Tibial artery (tissue), 4 donors: Measurements from ENCODE around the gene UNCX.
"Not testable (repeated sequence)": the region's sequence is repeated elsewhere in the genome, so short reads cannot be mapped to it uniquely, and the experiment has no call there.

ENCODE experiments used
- DNase-seq, 2 donors: peaks; one replicate each; pipeline ENCODE4 v3.0.0-alpha.2; 2019
- H3K27ac ChIP-seq, 2 donors: fragments of 200-600 bp; sonication (generic) in 1 of 2; 1 replicate in 1 of 2; 2 replicates in 1 of 2; pipeline ENCODE4 v1.5.1; 2018 to 2019; ENCODE audit warnings: mild to moderate bottlenecking in 1 of 2
- H3K27me3 ChIP-seq, 2 donors: fragments of 200-600 bp; sonication (generic) in 1 of 2; one replicate each; pipeline versions ENCODE4 v1.5.1 to v1.6.0; 2016 to 2019
- H3K36me3 ChIP-seq, 3 donors: fragments of 200-600 bp; sonication (generic) in 2 of 3; one replicate each; pipeline ENCODE4 v1.5.1; 2016 to 2019; ENCODE audit warnings: mild to moderate bottlenecking in 2 of 3
- H3K4me1 ChIP-seq, 4 donors: fragments of 200-600 bp; sonication (generic) in 2 of 4; 1 replicate in 3 of 4; 2 replicates in 1 of 4; pipeline ENCODE4 v1.5.1; 2016 to 2019
- H3K4me3 ChIP-seq, 2 donors: fragments of 200-600 bp; sonication (generic) in 1 of 2; 1 replicate in 1 of 2; 2 replicates in 1 of 2; pipeline ENCODE4 v1.5.1; 2018 to 2019; ENCODE audit warnings: mild to moderate bottlenecking in 2 of 2
- H3K9me3 ChIP-seq, 3 donors: fragments of 200-600 bp; sonication (generic) in 1 of 3; one replicate each; pipeline ENCODE4 v1.5.1; 2016 to 2019
- intact Hi-C: fragments of 100-400 bp; cut with DNase I; formaldehyde crosslinking; loops from one replicate; pipeline ENCODE4 v1.15.0; 2023; ENCODE audit warnings: low total_unique reads
- TF ChIP-seq, protein P1 (sequence below), 2 experiments: fragments of 200-600 bp in 1 of 2; fragments of 450-650 bp in 1 of 2; IDR thresholded peaks; one replicate each; pipeline ENCODE4 v1.5.1; 2017 to 2019; ENCODE audit warnings: antibody characterized with exemption in 2 of 2, mild to moderate bottlenecking in 1 of 2, moderate library complexity in 1 of 2

The UNCX gene

GRCh38 chr7:1193593-1194424, 38.9 kb upstream of the UNCX start:
- Histone ChIP-seq H3K27ac (no peak overlapping the region), H3K4me1 (no peaks in the 10 kb centered on the region), H3K9me3 (no peaks in the 10 kb centered on the region), H3K4me3 (no peak overlapping the region), H3K27me3 (peaks cover 0 to 74% of the 10 kb centered on the region in 2 donors), H3K36me3 (no peaks in the 10 kb centered on the region)
- TF ChIP-seq, protein P1, sequence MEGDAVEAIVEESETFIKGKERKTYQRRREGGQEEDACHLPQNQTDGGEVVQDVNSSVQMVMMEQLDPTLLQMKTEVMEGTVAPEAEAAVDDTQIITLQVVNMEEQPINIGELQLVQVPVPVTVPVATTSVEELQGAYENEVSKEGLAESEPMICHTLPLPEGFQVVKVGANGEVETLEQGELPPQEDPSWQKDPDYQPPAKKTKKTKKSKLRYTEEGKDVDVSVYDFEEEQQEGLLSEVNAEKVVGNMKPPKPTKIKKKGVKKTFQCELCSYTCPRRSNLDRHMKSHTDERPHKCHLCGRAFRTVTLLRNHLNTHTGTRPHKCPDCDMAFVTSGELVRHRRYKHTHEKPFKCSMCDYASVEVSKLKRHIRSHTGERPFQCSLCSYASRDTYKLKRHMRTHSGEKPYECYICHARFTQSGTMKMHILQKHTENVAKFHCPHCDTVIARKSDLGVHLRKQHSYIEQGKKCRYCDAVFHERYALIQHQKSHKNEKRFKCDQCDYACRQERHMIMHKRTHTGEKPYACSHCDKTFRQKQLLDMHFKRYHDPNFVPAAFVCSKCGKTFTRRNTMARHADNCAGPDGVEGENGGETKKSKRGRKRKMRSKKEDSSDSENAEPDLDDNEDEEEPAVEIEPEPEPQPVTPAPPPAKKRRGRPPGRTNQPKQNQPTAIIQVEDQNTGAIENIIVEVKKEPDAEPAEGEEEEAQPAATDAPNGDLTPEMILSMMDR (IDR thresholded peaks at IDR 0.05): peak; percentile 39 to 40
- intact Hi-C loops: loop anchor here (10.0 kb wide), 1 partner anchor 241 kb away; no protein-coding TSS in a partner anchor
- no peak for DNase-seq

- not testable (repeated sequence) for H3K4me3 ChIP-seq, H3K36me3 ChIP-seq, H3K27ac ChIP-seq, H3K9me3 ChIP-seq, H3K4me1 ChIP-seq, DNase-seq
- peaks cover 0 to 86% of the 10 kb centered on the region in 2 donors for H3K27me3 ChIP-seq
- intact Hi-C loops: loop anchor here (10.0 kb wide), 1 partner anchor 238 kb away; no protein-coding TSS in a partner anchor
Observed at GRCh38 chr7:1196441-1196840, 36.2 kb upstream of the UNCX start.

DNA sequence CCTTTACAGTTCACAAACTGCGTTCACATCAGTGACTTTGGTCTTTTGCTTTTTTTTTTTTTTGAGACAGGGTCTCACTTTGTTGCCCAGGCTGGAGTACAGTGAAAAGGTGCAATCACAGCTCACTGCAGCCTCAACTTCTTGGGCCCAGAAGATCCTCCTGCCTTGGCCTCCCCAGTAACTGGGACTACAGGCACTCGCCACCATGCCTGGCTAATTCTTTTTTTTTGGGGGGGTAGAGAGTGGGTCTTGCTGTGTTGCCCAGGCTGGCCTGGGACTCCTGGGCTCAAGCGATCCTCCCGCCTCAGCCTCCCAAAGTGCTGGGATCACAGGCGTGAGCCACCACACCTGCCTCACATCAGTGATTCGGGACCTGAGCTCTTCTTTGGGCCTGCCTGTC, 35.7 kb upstream of the UNCX start:
- no peak overlapping the region for H3K27ac ChIP-seq
- TF ChIP-seq, protein P1 (IDR thresholded peaks at IDR 0.05): no peak
- DNase-seq: no peak
- H3K4me3 ChIP-seq: no peak overlapping the region
- no peaks in the 10 kb centered on the region for H3K4me1 ChIP-seq
- peaks cover 0 to 86% of the 10 kb centered on the region in 2 donors for H3K27me3 ChIP-seq
- intact Hi-C loops: loop anchor here (10.0 kb wide), 1 partner anchor 238 kb away; no protein-coding TSS in a partner anchor
- H3K9me3 ChIP-seq: no peaks in the 10 kb centered on the region
- H3K36me3 ChIP-seq: no peaks in the 10 kb centered on the region

DNA sequence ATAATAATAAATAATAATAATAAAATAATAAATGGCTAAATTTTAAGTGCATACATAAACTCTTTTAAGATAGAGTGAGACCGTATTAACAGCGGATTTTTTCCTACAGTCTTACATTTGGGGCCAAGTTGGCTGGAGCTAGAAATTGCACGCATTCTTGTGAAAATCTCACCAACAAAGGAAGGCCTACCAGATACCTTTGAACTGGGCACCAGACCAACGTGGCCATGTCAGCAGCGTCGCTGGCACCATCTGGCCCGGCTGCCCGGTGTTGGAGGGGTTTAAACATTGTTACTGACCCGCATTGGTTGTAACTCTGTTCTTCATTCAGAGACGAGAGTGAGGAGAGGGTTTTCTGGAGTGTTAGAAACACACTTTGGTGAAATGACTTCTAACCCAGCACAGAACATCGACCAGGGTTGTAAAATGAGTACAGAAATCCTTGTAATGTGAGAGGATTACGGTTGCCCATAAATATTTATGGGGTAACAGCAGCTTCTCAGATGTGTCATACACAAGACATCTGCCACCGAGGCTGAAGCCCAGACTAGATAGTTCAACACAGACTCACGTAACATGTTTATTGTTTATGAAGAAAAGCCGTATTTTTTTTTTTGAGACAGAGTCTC, 34.6 kb upstream of the UNCX start:
- H3K36me3 ChIP-seq: no peaks in the 10 kb centered on the region
- H3K4me1 ChIP-seq: no peaks in the 10 kb centered on the region
- H3K9me3 ChIP-seq: no peaks in the 10 kb centered on the region
- no peak for DNase-seq
- no peak overlapping the region for H3K27ac ChIP-seq
- intact Hi-C loops: loop anchor here (10.0 kb wide), 1 partner anchor 237 kb away; no protein-coding TSS in a partner anchor
- no peak overlapping the region for H3K4me3 ChIP-seq
- TF ChIP-seq, protein P1 (IDR thresholded peaks at IDR 0.05): no peak
- H3K27me3 ChIP-seq: peaks cover 0 to 78% of the 10 kb centered on the region in 2 donors

DNA sequence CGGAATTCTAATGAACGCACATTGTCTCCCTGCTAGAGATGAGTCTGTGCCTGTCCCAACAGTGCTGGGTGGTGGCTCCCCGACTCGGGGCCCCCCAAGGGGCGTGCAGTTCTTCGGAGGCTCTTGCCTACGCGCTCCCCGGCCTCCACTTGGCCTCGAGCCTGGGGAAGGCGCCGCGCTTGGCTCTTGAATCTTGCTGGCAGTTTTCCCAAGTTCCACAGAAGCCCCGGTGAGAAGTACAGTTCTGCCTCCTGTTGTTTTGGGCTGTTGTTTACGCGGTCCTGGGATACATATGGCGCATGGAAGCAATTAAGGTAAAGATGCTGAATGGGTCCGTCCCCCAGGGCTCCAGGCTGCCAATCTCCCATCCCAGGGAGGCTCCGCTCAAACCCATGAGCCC, 32.6 kb upstream of the UNCX start:
- no peak for DNase-seq
- H3K4me1 ChIP-seq: peaks cover 0 to 13% (median 4%) of the 10 kb centered on the region in 4 donors
- intact Hi-C loops: no loop called here
- H3K27me3 ChIP-seq: peaks cover 0 to 59% of the 10 kb centered on the region in 2 donors
- no peak overlapping the region for H3K4me3 ChIP-seq
- no peak overlapping the region for H3K27ac ChIP-seq
- no peaks in the 10 kb centered on the region for H3K36me3 ChIP-seq
- no peaks in the 10 kb centered on the region for H3K9me3 ChIP-seq
- TF ChIP-seq, protein P1 (IDR thresholded peaks at IDR 0.05): no peak

DNA sequence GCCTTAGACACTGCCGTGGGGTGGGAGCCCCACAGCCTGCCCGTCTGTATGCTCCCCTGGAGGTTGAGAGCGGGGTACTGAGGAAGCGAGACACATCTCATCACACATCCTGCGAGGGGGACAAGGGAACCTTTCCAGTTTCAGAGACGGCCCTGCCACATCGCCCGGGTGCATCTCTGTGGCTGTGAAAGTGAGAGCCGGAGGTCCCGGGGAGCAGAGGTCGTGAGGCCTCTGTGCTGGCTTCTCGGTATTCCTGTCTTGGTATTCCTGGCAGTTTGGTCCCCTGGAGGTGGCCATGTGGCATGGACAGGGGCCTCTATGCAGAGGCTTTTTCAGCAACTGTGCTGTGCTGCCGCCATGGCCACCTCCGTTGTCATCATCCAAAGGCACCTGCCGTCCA, 30.8 kb upstream of the UNCX start:
- no peak for DNase-seq
- Histone ChIP-seq H3K4me1 (peaks cover 0 to 13% (median 5%) of the 10 kb centered on the region in 4 donors), H3K27me3 (peaks cover 0 to 50% of the 10 kb centered on the region in 2 donors), H3K36me3 (no peaks in the 10 kb centered on the region), H3K4me3 (no peak overlapping the region), H3K27ac (no peak overlapping the region), H3K9me3 (no peaks in the 10 kb centered on the region)
- TF ChIP-seq, protein P1 (IDR thresholded peaks at IDR 0.05): no peak
- intact Hi-C loops: no loop called here

DNA sequence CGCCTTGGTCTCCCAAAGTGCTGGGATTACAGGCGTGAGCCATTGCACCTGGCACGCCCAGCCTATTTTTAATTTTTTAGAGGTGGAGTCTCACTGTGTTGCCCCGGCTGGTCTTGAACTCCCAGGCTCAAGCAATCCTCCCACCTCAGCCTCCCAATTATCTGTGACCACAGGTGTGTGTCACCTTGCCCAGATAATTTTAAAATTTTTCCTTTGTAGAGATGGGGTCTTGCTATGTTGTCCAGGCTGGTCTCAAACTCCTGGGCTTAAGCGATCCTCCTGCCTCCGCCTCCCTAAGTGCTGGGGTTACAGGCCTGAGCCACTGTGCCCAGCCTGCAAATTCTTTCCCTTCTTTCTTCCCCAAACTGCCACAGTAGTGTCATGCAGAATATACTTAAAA, 29.8 kb upstream of the UNCX start:
- H3K36me3 ChIP-seq: not testable (repeated sequence)
- H3K27me3 ChIP-seq: peaks cover 0 to 40% of the 10 kb centered on the region in 2 donors

More for the DNA sequence above, 29.8 kb upstream of the UNCX start:
- H3K9me3 ChIP-seq, intact Hi-C loops, H3K4me3 ChIP-seq, DNase-seq, H3K27ac ChIP-seq: not testable (repeated sequence)
- H3K4me1 ChIP-seq: peaks cover 0 to 13% (median 5%) of the 10 kb centered on the region in 4 donors
